HepG2 (cell line): ENCODE results near the gene TACC2. TPM values are rescaled to one million over a fixed set of nuclear protein-coding genes. Genes with fewer than 3 reads are reported as not detected.
A peak's percentile ranks its signal among the peaks of the same experiment; 100 is the strongest.

Experiments
- ATAC-seq: fragments of 200-7000 bp; cut with Tn5 transposase; 3 replicates; pipeline ENCODE4 v1.9.1; 2020; ENCODE audit warnings: mild to moderate bottlenecking, moderate library complexity
- BruUV-seq: library from RNA; stranded (reverse); fragments of 400-500 nt; replicated peaks from 2 replicates; lab custom pipeline; 2021; lab: Mats Ljungman, UMichigan
- CTCF ChIA-PET: fragments of 300-600 bp; formaldehyde crosslinking; extraction: SDS; loops from one replicate; lab custom pipeline; 2021; ENCODE audit warnings: low total read pairs, inconsistent platforms, low intra/inter-chr PET ratio; lab: Yijun Ruan, JAX
- POLR2A ChIA-PET: fragments of 350-600 bp; sonication (Branson Sonifier 250); formaldehyde crosslinking; loops from one replicate; lab custom pipeline; 2020; ENCODE audit warnings: antibody characterized with exemption, inconsistent platforms; lab: Yijun Ruan, JAX
- DNase-seq: peaks from one replicate; pipeline ENCODE4 v3.0.0-alpha.2; 2015; ENCODE audit warnings: low spot score
- FAIRE-seq: peaks from 3 replicates; lab custom pipeline; 2011; peaks lifted over from hg19 to GRCh38; lab: Jason Lieb, UNC
- H2AFZ ChIP-seq: one replicate; pipeline ENCODE4 v1.6.1; 2011; ENCODE audit warnings: low read length, inconsistent platforms
- H3K27ac ChIP-seq: fragments of 300-600 bp; 3 replicates; pipeline ENCODE4 v1.8.0; 2011; ENCODE audit warnings: mixed run types, mild to moderate bottlenecking, mixed read lengths, low read length, inconsistent platforms; ENCODE audit not compliant: insufficient read depth; ENCODE audit errors: extremely low read length
- H3K27me3 ChIP-seq, 2 experiments: fragments of 200-600 bp in 1 of 2; 2 replicates in 1 of 2; 3 replicates in 1 of 2; pipeline versions ENCODE4 v1.6.0 to v1.8.0; 2011; ENCODE audit warnings: low read length in 2 of 2, mild to moderate bottlenecking in 2 of 2, moderate library complexity in 2 of 2, inconsistent platforms in 1 of 2; ENCODE audit not compliant: insufficient read depth in 2 of 2, control insufficient read depth in 1 of 2
- H3K36me3 ChIP-seq, 2 experiments: fragments of 200-600 bp in 1 of 2; replicated peaks in 1 of 2; 2 replicates in 1 of 2; 3 replicates in 1 of 2; pipeline versions ENCODE4 v1.5.1 to v1.8.0; 2011; ENCODE audit warnings: low read length in 2 of 2, inconsistent platforms in 1 of 2; ENCODE audit not compliant: insufficient read depth in 2 of 2, control insufficient read depth in 1 of 2
- H3K4me1 ChIP-seq: 2 replicates; pipeline ENCODE4 v1.5.1; 2012; ENCODE audit warnings: low read length, inconsistent platforms; ENCODE audit not compliant: insufficient read depth
- H3K4me2 ChIP-seq: 2 replicates; pipeline ENCODE4 v1.6.0; 2011; ENCODE audit warnings: low read depth, low read length, inconsistent platforms
- H3K4me3 ChIP-seq, 3 experiments: fragments of 200-600 bp in 1 of 3; sonication (generic), shearing (Covaris generic) in 1 of 3; replicated peaks in 1 of 3; 2 replicates each; pipeline ENCODE4 v1.5.1; 2011 to 2016; ENCODE audit warnings: low read length in 3 of 3, inconsistent platforms in 2 of 3, low read depth in 2 of 3, mild to moderate bottlenecking in 2 of 3, control low read depth in 1 of 3, mixed read lengths in 1 of 3; ENCODE audit not compliant: insufficient read depth in 1 of 3
- H3K79me2 ChIP-seq: one replicate; pipeline ENCODE4 v1.6.1; 2011; ENCODE audit warnings: low read length, inconsistent platforms; ENCODE audit not compliant: insufficient read depth
- H3K9ac ChIP-seq: 2 replicates; pipeline ENCODE4 v1.6.0; 2011; ENCODE audit warnings: mild to moderate bottlenecking, low read depth, low read length, inconsistent platforms; ENCODE audit not compliant: insufficient read depth
- H3K9me3 ChIP-seq: 2 replicates; pipeline ENCODE4 v1.5.1; 2012; ENCODE audit warnings: mild to moderate bottlenecking, low read length
- H4K20me1 ChIP-seq: 2 replicates; pipeline ENCODE4 v1.6.0; 2011; ENCODE audit warnings: inconsistent platforms, mild to moderate bottlenecking, low read length, moderate library complexity; ENCODE audit not compliant: insufficient read depth
- FOSL2 ChIP-seq: sonication (generic); formaldehyde crosslinking; IDR thresholded peaks from 2 replicates; pipeline ENCODE4 v1.4.0; 2020; ENCODE audit warnings: missing genetic modification reagents
- FOXK2 ChIP-seq: fragments of 450-650 bp; IDR thresholded peaks from 2 replicates; pipeline ENCODE4 v1.6.1; 2016
- HDAC2 ChIP-seq: sonication (generic); formaldehyde crosslinking; IDR thresholded peaks from 2 replicates; pipeline ENCODE4 v1.4.0; 2020; ENCODE audit warnings: missing genetic modification reagents
- KAT7 ChIP-seq: IDR thresholded peaks from 2 replicates; pipeline ENCODE4 v1.6.1; 2018; ENCODE audit warnings: borderline replicate concordance, missing compliant biosample characterization
- KDM6A ChIP-seq: IDR thresholded peaks from 2 replicates; pipeline ENCODE4 v1.6.1; 2016; ENCODE audit warnings: low read depth
- KLF13 ChIP-seq: sonication (generic); formaldehyde crosslinking; IDR thresholded peaks from 2 replicates; pipeline ENCODE4 v1.4.0; 2020; ENCODE audit warnings: mild to moderate bottlenecking, missing genetic modification reagents
- MAFK ChIP-seq, 2 experiments: IDR thresholded peaks in 1 of 2; conservative IDR thresholded peaks in 1 of 2; 2 replicates each; pipeline ENCODE4 v1.6.1; 2011; ENCODE audit warnings: improper control_type of control experiment in 2 of 2, low read length in 2 of 2
- NAIF1 ChIP-seq: sonication (generic); formaldehyde crosslinking; IDR thresholded peaks from 2 replicates; pipeline ENCODE4 v1.5.0; 2020; ENCODE audit warnings: mild to moderate bottlenecking, missing genetic modification reagents, borderline replicate concordance
- NFE2L1 ChIP-seq: sonication (generic); formaldehyde crosslinking; IDR thresholded peaks from 2 replicates; pipeline ENCODE4 v1.4.0; 2020; ENCODE audit warnings: missing genetic modification reagents, mild to moderate bottlenecking, borderline replicate concordance
- NR2F2 ChIP-seq: IDR thresholded peaks from 2 replicates; pipeline ENCODE4 v1.6.1; 2012; ENCODE audit warnings: low read depth, inconsistent platforms, borderline replicate concordance
- SETDB1 ChIP-seq: sonication (generic); formaldehyde crosslinking; IDR thresholded peaks from 2 replicates; pipeline ENCODE4 v1.5.1; 2020; ENCODE audit warnings: missing genetic modification reagents, mild to moderate bottlenecking, borderline replicate concordance
- ZNF225 ChIP-seq: sonication (generic); formaldehyde crosslinking; IDR thresholded peaks from 2 replicates; pipeline ENCODE4 v1.4.0; 2020; ENCODE audit warnings: mild to moderate bottlenecking, missing genetic modification reagents
- ZNF251 ChIP-seq: sonication (generic); formaldehyde crosslinking; IDR thresholded peaks from 2 replicates; pipeline ENCODE4 v1.9.0; 2021; ENCODE audit warnings: mild to moderate bottlenecking, missing genetic modification reagents
- ZNF550 ChIP-seq: sonication (generic); formaldehyde crosslinking; IDR thresholded peaks from 2 replicates; pipeline ENCODE4 v1.4.0; 2020; ENCODE audit warnings: mild to moderate bottlenecking, missing genetic modification reagents, borderline replicate concordance
- ZNF570 ChIP-seq: sonication (generic); formaldehyde crosslinking; IDR thresholded peaks from 2 replicates; pipeline ENCODE4 v1.4.0; 2020; ENCODE audit warnings: mild to moderate bottlenecking, missing genetic modification reagents, borderline replicate concordance
- WGBS: methylation state at CpG from one replicate; pipeline ENCODE4 v1.1.6; 2017; ENCODE audit warnings: low lambda C conversion rate; 5-methylcytosine and 5-hydroxymethylcytosine counted together
- in situ Hi-C: cut with HindIII; loops from 2 replicates; pipeline ENCODE4 v1.10.0; 2017; ENCODE audit warnings: low pct_unique_long_range_greater_than_20kb; ENCODE audit not compliant: extremely low pct_ligation_motif_present
- intact Hi-C: fragments of 100-400 bp; cut with micrococcal nuclease; formaldehyde crosslinking; loops from one replicate; pipeline ENCODE4 v1.10.0; 2022; ENCODE audit not compliant: unreplicated experiment
- polyA plus RNA-seq, 8 experiments: library from polyadenylated mRNA; depleted of rRNA in 3 of 8; stranded (reverse) in 7 of 8; unstranded in 1 of 8; fragments of >200 nt; fragmentation: Illumina TruSeq in 4 of 8; extraction: Trizol in 4 of 8; gene quantifications; 2 replicates each; pipeline versions ENCODE4 v1.2.1 to v1.2.3, GENCODE V29; 2011 to 2016; ENCODE audit warnings: low read depth in 4 of 8, missing spikeins in 1 of 8, mixed read lengths in 1 of 8; ENCODE audit not compliant: insufficient read depth in 1 of 8
- total RNA-seq, 5 experiments: library from RNA; depleted of rRNA; stranded (reverse); fragments of >200 nt; fragmentation: Illumina TruSeq; extraction: Trizol; gene quantifications; 2 replicates each; pipeline ENCODE4 v1.2.3, GENCODE V29; 2016; ENCODE audit warnings: low read depth in 1 of 5
- TF ChIP-seq, protein P1 (sequence below): IDR thresholded peaks from 2 replicates; pipeline ENCODE4 v1.6.1; 2012; ENCODE audit warnings: low read depth, low read length, improper control_type of control experiment
- TF ChIP-seq, protein P2 (sequence below): sonication (generic); formaldehyde crosslinking; IDR thresholded peaks from 2 replicates; pipeline ENCODE4 v1.4.0; 2020; ENCODE audit warnings: missing genetic modification reagents

TACC2 gene
- total and polyA plus RNA-seq, 2 of the 13 experiments (the other 11 are each of a cell fraction or from before 2014, with no cell fraction given): 11.8 to 16.0 TPM

- peak; percentile 95 for FAIRE-seq
- no peak for TF ChIP-seq KLF13
- TF ChIP-seq HDAC2 (CRISPR knock-in tag): 0 out of 2 replicates have a peak, but pooled peaks have one; percentile 44
- TF ChIP-seq KAT7 (CRISPR knock-in tag): no peak
- no peak for TF ChIP-seq ZNF570 (CRISPR knock-in tag)
- TF ChIP-seq FOXK2: no peak
- no peak for TF ChIP-seq ZNF225 (CRISPR knock-in tag)
- no peak for TF ChIP-seq ZNF251 (CRISPR knock-in tag)
- TF ChIP-seq NR2F2: peak; percentile 24; the same call in 1 of the 2 replicates
- TF ChIP-seq SETDB1 (CRISPR knock-in tag): no peak
- TF ChIP-seq, protein P1, sequence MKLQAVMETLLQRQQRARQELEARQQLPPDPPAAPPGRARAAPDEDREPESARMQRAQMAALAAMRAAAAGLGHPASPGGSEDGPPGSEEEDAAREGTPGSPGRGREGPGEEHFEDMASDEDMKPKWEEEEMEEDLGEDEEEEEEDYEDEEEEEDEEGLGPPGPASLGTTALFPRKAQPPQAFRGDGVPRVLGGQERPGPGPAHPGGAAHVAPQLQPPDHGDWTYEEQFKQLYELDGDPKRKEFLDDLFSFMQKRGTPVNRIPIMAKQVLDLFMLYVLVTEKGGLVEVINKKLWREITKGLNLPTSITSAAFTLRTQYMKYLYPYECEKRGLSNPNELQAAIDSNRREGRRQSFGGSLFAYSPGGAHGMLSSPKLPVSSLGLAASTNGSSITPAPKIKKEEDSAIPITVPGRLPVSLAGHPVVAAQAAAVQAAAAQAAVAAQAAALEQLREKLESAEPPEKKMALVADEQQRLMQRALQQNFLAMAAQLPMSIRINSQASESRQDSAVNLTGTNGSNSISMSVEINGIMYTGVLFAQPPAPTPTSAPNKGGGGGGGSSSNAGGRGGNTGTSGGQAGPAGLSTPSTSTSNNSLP: peak; percentile 52; the same call in 1 of the 2 replicates
- TF ChIP-seq KDM6A (CRISPR knock-in tag): peak; percentile 72
- peak; percentile 56 for TF ChIP-seq FOSL2 (CRISPR knock-in tag)
- no peak for TF ChIP-seq NFE2L1
- TF ChIP-seq, protein P2, sequence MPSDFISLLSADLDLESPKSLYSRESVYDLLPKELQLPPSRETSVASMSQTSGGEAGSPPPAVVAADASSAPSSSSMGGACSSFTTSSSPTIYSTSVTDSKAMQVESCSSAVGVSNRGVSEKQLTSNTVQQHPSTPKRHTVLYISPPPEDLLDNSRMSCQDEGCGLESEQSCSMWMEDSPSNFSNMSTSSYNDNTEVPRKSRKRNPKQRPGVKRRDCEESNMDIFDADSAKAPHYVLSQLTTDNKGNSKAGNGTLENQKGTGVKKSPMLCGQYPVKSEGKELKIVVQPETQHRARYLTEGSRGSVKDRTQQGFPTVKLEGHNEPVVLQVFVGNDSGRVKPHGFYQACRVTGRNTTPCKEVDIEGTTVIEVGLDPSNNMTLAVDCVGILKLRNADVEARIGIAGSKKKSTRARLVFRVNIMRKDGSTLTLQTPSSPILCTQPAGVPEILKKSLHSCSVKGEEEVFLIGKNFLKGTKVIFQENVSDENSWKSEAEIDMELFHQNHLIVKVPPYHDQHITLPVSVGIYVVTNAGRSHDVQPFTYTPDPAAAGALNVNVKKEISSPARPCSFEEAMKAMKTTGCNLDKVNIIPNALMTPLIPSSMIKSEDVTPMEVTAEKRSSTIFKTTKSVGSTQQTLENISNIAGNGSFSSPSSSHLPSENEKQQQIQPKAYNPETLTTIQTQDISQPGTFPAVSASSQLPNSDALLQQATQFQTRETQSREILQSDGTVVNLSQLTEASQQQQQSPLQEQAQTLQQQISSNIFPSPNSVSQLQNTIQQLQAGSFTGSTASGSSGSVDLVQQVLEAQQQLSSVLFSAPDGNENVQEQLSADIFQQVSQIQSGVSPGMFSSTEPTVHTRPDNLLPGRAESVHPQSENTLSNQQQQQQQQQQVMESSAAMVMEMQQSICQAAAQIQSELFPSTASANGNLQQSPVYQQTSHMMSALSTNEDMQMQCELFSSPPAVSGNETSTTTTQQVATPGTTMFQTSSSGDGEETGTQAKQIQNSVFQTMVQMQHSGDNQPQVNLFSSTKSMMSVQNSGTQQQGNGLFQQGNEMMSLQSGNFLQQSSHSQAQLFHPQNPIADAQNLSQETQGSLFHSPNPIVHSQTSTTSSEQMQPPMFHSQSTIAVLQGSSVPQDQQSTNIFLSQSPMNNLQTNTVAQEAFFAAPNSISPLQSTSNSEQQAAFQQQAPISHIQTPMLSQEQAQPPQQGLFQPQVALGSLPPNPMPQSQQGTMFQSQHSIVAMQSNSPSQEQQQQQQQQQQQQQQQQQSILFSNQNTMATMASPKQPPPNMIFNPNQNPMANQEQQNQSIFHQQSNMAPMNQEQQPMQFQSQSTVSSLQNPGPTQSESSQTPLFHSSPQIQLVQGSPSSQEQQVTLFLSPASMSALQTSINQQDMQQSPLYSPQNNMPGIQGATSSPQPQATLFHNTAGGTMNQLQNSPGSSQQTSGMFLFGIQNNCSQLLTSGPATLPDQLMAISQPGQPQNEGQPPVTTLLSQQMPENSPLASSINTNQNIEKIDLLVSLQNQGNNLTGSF (CRISPR knock-in tag): no peak
- no peak for TF ChIP-seq NAIF1
- no peak for TF ChIP-seq ZNF550 (CRISPR knock-in tag)
- no peak for TF ChIP-seq MAFK (conservative IDR thresholded peaks at IDR 0.05 in 1 of 2, IDR thresholded peaks at IDR 0.05 in 1 of 2; ENCODE audit: low read length in 2 of 2)
These were observed 187.6 kb downstream of the TACC2 start for GRCh38 chr10:122176232-122177213.

More at GRCh38 chr10:122176232-122177213, 187.6 kb downstream of the TACC2 start:
- Histone ChIP-seq H4K20me1 (peaks cover 2% of the 10 kb centered on the region; the same call in 1 of the 2 replicates), H3K27ac (peak overlapping the region; percentile 70), H3K79me2 (peaks cover 15% of the 10 kb centered on the region), H3K9me3 (no peaks in the 10 kb centered on the region), H3K4me2 (peak overlapping the region; percentile 21; the same call in 1 of the 2 replicates), H3K4me3 (no peak overlapping the region), H3K36me3 (0 out of 5 replicates have a peak, but pooled peaks cover 0 to 5% of the 10 kb centered on the region in 2 experiments), H3K4me1 (peaks cover 54% of the 10 kb centered on the region), H3K27me3 (no peaks in the 10 kb centered on the region), H3K9ac (peak overlapping the region; percentile 26; the same call in 1 of the 2 replicates), H2AFZ (no peak overlapping the region)
- in situ Hi-C loops (no loop called here), intact Hi-C loops (loop anchor here (1.0 kb wide), 1 partner anchor 33 kb away; no protein-coding TSS in a partner anchor)
- BruUV-seq: no TSS peak
- 24% methylated on average over 4 of the region's 4 CpGs for WGBS
- peak; percentile 97 for ATAC-seq
- ChIA-PET CTCF (no interaction called here), POLR2A (interaction anchor here (1.0 to 1.3 kb wide), 2 partner anchors 11 to 34 kb away, joined by 3 to 5 read pairs; no protein-coding TSS in a partner anchor)
- DNase-seq: peak; percentile 92
